Measurements from ENCODE around the gene TRIP6. TPM values are rescaled to one million over a fixed set of nuclear protein-coding genes. Genes with fewer than 3 reads are reported as not detected.

The TRIP6 gene
- total and polyA plus RNA-seq, 2 of the 8 experiments (the other 6 are each of a cell fraction or from before 2014, with no cell fraction given), result 88.4 to 103 TPM

GRCh38 chr7:100867040-100867775 is at the start of gene TRIP6 (continued):
- TF ChIP-seq MAFK (IDR thresholded peaks at IDR 0.05; ENCODE audit: low read depth, low read length) (peak; percentile 54; the same call in 1 of the 2 replicates), TBP (IDR thresholded peaks at IDR 0.05; ENCODE audit: low read depth, low read length) (peak; percentile 75), POLR2AphosphoS5 (IDR thresholded peaks at IDR 0.05; ENCODE audit: low read depth, low read length) (peak; percentile 60), GABPA (IDR thresholded peaks at IDR 0.05; ENCODE audit: borderline replicate concordance, insufficient read depth, low read length) (no peak), CBX5 (IDR thresholded peaks at IDR 0.05; ENCODE audit: low read depth, low read length) (no peak), BRCA1 (IDR thresholded peaks at IDR 0.05; ENCODE audit: low read depth, low read length) (no peak), CHD1 (IDR thresholded peaks at IDR 0.05; ENCODE audit: low read depth, low read length) (no peak; the same call in 1 of the 2 replicates), GTF2F1 (IDR thresholded peaks at IDR 0.05; ENCODE audit: borderline replicate concordance, low read depth, low read length) (no peak), CHD2 (IDR thresholded peaks at IDR 0.05; ENCODE audit: low read length) (0 out of 2 replicates have a peak, but pooled peaks have one; percentile 23), BACH1 (IDR thresholded peaks at IDR 0.05; ENCODE audit: low read length) (peak; percentile 57; the same call in 1 of the 2 replicates), EP300 (IDR thresholded peaks at IDR 0.05; ENCODE audit: borderline replicate concordance in 1 of 2, low read depth in 2 of 2, low read length in 2 of 2) (peak in 1 of 2 experiments; percentile 73; a peak in 1 of 3 replicates), KDM4A (IDR thresholded peaks at IDR 0.05; ENCODE audit: low read depth, low read length, severe bottlenecking) (peak; percentile 39), SAP30 (IDR thresholded peaks at IDR 0.05; ENCODE audit: insufficient read depth, insufficient replicate concordance, low read length) (no peak), SP1 (IDR thresholded peaks at IDR 0.05; ENCODE audit: low read depth, low read length) (0 out of 2 replicates have a peak, but pooled peaks have one; percentile 15), JUND (IDR thresholded peaks at IDR 0.05; ENCODE audit: low read length) (peak; percentile 100), SRF (IDR thresholded peaks at IDR 0.05; ENCODE audit: low read depth, low read length) (no peak)
